Adrenal gland (tissue), 5 donors: ENCODE results near the gene WDR5.

Source experiments
- POLR2A ChIP-seq, 2 donors: fragments of 450-650 bp; IDR thresholded peaks; one replicate each; pipeline ENCODE4 v1.6.1; 2017; ENCODE audit warnings: antibody characterized with exemption in 2 of 2, mild to moderate bottlenecking in 2 of 2, moderate library complexity in 1 of 2
- TF ChIP-seq, protein P1 (sequence below), 6 experiments: fragments of 450-650 bp in 4 of 6; fragments of 200-600 bp in 2 of 6; sonication (generic) in 1 of 6; IDR thresholded peaks; 1 replicate in 5 of 6; 2 replicates in 1 of 6; pipeline versions ENCODE4 v1.5.1 to v1.8.0; 2016 to 2021; ENCODE audit warnings: antibody characterized with exemption in 6 of 6, mild to moderate bottlenecking in 2 of 6, moderate library complexity in 1 of 6
- donor health status: DM: no; HTN: no; CAD: no.

DNA sequence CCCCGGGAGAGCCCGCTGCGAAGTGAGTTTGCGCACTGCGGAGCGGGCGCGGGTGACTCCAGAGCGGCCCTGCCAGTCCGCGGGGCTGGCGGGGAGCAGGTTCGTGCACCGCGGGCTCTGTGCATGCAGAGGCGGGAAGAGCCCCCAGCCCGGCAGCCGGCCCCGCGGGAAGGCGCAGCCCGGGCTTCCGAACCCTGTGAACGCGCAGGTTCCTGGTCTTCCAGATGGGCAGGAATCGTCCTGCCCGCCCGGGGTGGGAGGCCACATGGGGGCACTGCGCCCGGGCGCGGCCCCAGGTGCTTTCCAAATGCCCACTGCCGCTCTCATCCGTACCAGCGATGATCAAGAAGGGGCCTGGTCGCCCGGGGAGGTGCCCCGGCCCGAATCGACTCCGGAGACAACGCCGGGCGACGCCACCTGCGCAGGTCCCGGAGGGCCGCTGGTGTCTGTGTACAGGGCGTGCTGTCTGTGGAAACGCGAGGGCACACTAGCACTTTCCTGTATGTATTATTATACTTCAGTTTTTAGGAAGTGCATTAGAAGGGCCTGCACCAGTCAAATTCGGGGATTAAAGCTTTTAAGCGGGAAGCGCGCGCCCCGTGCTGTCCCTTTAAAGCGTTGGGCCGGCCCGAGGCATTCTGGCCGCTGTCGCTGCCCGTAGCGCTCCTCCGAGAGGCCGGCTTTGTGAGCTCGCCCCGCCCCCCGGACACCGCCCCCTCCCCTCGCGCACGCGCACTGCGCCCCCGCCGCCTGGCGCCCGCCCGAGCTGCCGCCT is at the start of gene WDR5:
- TF ChIP-seq, protein P1, sequence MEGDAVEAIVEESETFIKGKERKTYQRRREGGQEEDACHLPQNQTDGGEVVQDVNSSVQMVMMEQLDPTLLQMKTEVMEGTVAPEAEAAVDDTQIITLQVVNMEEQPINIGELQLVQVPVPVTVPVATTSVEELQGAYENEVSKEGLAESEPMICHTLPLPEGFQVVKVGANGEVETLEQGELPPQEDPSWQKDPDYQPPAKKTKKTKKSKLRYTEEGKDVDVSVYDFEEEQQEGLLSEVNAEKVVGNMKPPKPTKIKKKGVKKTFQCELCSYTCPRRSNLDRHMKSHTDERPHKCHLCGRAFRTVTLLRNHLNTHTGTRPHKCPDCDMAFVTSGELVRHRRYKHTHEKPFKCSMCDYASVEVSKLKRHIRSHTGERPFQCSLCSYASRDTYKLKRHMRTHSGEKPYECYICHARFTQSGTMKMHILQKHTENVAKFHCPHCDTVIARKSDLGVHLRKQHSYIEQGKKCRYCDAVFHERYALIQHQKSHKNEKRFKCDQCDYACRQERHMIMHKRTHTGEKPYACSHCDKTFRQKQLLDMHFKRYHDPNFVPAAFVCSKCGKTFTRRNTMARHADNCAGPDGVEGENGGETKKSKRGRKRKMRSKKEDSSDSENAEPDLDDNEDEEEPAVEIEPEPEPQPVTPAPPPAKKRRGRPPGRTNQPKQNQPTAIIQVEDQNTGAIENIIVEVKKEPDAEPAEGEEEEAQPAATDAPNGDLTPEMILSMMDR (IDR thresholded peaks at IDR 0.05) = peak in 1 of 6 experiments; percentile 13
- peak in 1 of 2 donors; percentile 48 for TF ChIP-seq POLR2A (IDR thresholded peaks at IDR 0.05)
